HepG2 (cell line): ENCODE measurements around the gene ARHGEF11. TPM values are rescaled to one million over a fixed set of nuclear protein-coding genes. Genes with fewer than 3 reads are reported as not detected.

Source experiments
- ATAC-seq: fragments of 200-7000 bp; cut with Tn5 transposase; 3 replicates; pipeline ENCODE4 v1.9.1; 2020; ENCODE audit warnings: mild to moderate bottlenecking, moderate library complexity
- BruUV-seq: library from RNA; stranded (reverse); fragments of 400-500 nt; replicated peaks from 2 replicates; lab custom pipeline; 2021; lab: Mats Ljungman, UMichigan
- CTCF ChIA-PET: fragments of 300-600 bp; formaldehyde crosslinking; extraction: SDS; loops from one replicate; lab custom pipeline; 2021; ENCODE audit warnings: low total read pairs, inconsistent platforms, low intra/inter-chr PET ratio; lab: Yijun Ruan, JAX
- POLR2A ChIA-PET: fragments of 350-600 bp; sonication (Branson Sonifier 250); formaldehyde crosslinking; loops from one replicate; lab custom pipeline; 2020; ENCODE audit warnings: antibody characterized with exemption, inconsistent platforms; lab: Yijun Ruan, JAX
- DNase-seq: peaks from one replicate; pipeline ENCODE4 v3.0.0-alpha.2; 2015; ENCODE audit warnings: low spot score
- FAIRE-seq: peaks from 3 replicates; lab custom pipeline; 2011; peaks lifted over from hg19 to GRCh38; lab: Jason Lieb, UNC
- H2AFZ ChIP-seq: one replicate; pipeline ENCODE4 v1.6.1; 2011; ENCODE audit warnings: low read length, inconsistent platforms
- H3K27ac ChIP-seq: fragments of 300-600 bp; 3 replicates; pipeline ENCODE4 v1.8.0; 2011; ENCODE audit warnings: mixed run types, mild to moderate bottlenecking, mixed read lengths, low read length, inconsistent platforms; ENCODE audit not compliant: insufficient read depth; ENCODE audit errors: extremely low read length
- H3K27me3 ChIP-seq, 2 experiments: fragments of 200-600 bp in 1 of 2; 2 replicates in 1 of 2; 3 replicates in 1 of 2; pipeline versions ENCODE4 v1.6.0 to v1.8.0; 2011; ENCODE audit warnings: low read length in 2 of 2, mild to moderate bottlenecking in 2 of 2, moderate library complexity in 2 of 2, inconsistent platforms in 1 of 2; ENCODE audit not compliant: insufficient read depth in 2 of 2, control insufficient read depth in 1 of 2
- H3K36me3 ChIP-seq, 2 experiments: fragments of 200-600 bp in 1 of 2; replicated peaks in 1 of 2; 2 replicates in 1 of 2; 3 replicates in 1 of 2; pipeline versions ENCODE4 v1.5.1 to v1.8.0; 2011; ENCODE audit warnings: low read length in 2 of 2, inconsistent platforms in 1 of 2; ENCODE audit not compliant: insufficient read depth in 2 of 2, control insufficient read depth in 1 of 2
- H3K4me1 ChIP-seq: 2 replicates; pipeline ENCODE4 v1.5.1; 2012; ENCODE audit warnings: low read length, inconsistent platforms; ENCODE audit not compliant: insufficient read depth
- H3K4me2 ChIP-seq: 2 replicates; pipeline ENCODE4 v1.6.0; 2011; ENCODE audit warnings: low read depth, low read length, inconsistent platforms
- H3K4me3 ChIP-seq, 3 experiments: fragments of 200-600 bp in 1 of 3; sonication (generic), shearing (Covaris generic) in 1 of 3; replicated peaks in 1 of 3; 2 replicates each; pipeline ENCODE4 v1.5.1; 2011 to 2016; ENCODE audit warnings: low read length in 3 of 3, inconsistent platforms in 2 of 3, low read depth in 2 of 3, mild to moderate bottlenecking in 2 of 3, control low read depth in 1 of 3, mixed read lengths in 1 of 3; ENCODE audit not compliant: insufficient read depth in 1 of 3
- H3K79me2 ChIP-seq: one replicate; pipeline ENCODE4 v1.6.1; 2011; ENCODE audit warnings: low read length, inconsistent platforms; ENCODE audit not compliant: insufficient read depth
- H3K9ac ChIP-seq: 2 replicates; pipeline ENCODE4 v1.6.0; 2011; ENCODE audit warnings: mild to moderate bottlenecking, low read depth, low read length, inconsistent platforms; ENCODE audit not compliant: insufficient read depth
- H3K9me3 ChIP-seq: 2 replicates; pipeline ENCODE4 v1.5.1; 2012; ENCODE audit warnings: mild to moderate bottlenecking, low read length
- H4K20me1 ChIP-seq: 2 replicates; pipeline ENCODE4 v1.6.0; 2011; ENCODE audit warnings: inconsistent platforms, mild to moderate bottlenecking, low read length, moderate library complexity; ENCODE audit not compliant: insufficient read depth
- ADNP ChIP-seq: sonication (generic); formaldehyde crosslinking; IDR thresholded peaks from 2 replicates; pipeline ENCODE4 v1.4.0; 2020; ENCODE audit warnings: missing genetic modification reagents
- AHR ChIP-seq: IDR thresholded peaks from 2 replicates; pipeline ENCODE4 v1.6.1; 2018; ENCODE audit warnings: missing genetic modification reagents, missing compliant biosample characterization
- CCDC6 ChIP-seq: sonication (generic); formaldehyde crosslinking; IDR thresholded peaks from 2 replicates; pipeline ENCODE4 v1.8.1; 2022; ENCODE audit warnings: mild to moderate bottlenecking, missing genetic modification reagents, moderate library complexity
- CEBPG ChIP-seq: IDR thresholded peaks from 2 replicates; pipeline ENCODE4 v1.6.1; 2016
- FOXA3 ChIP-seq: IDR thresholded peaks from 2 replicates; pipeline ENCODE4 v1.6.1; 2016; ENCODE audit warnings: missing genetic modification reagents, missing compliant biosample characterization
- GABPB1 ChIP-seq: IDR thresholded peaks from 2 replicates; pipeline ENCODE4 v1.6.1; 2016; ENCODE audit warnings: mild to moderate bottlenecking, missing genetic modification reagents, moderate library complexity, missing compliant biosample characterization
- HDAC2 ChIP-seq: sonication (generic); formaldehyde crosslinking; IDR thresholded peaks from 2 replicates; pipeline ENCODE4 v1.4.0; 2020; ENCODE audit warnings: missing genetic modification reagents
- IRF2 ChIP-seq: IDR thresholded peaks from 2 replicates; pipeline ENCODE4 v1.6.1; 2018; ENCODE audit warnings: missing genetic modification reagents, missing compliant biosample characterization
- KLF15 ChIP-seq: sonication (generic); formaldehyde crosslinking; IDR thresholded peaks from 2 replicates; pipeline ENCODE4 v1.8.1; 2023; ENCODE audit warnings: borderline replicate concordance, mild to moderate bottlenecking, inconsistent platforms, missing genetic modification reagents, mixed read lengths
- MAZ ChIP-seq, 2 experiments: sonication (generic) in 1 of 2; formaldehyde crosslinking in 1 of 2; IDR thresholded peaks; 2 replicates each; pipeline versions ENCODE4 v1.5.0 to v1.6.1; 2012 to 2020; ENCODE audit warnings: low read depth in 2 of 2, mild to moderate bottlenecking in 2 of 2, borderline replicate concordance in 1 of 2, improper control_type of control experiment in 1 of 2, low read length in 1 of 2, missing genetic modification reagents in 1 of 2, moderate library complexity in 1 of 2
- NFE2L2 ChIP-seq: fragments of 150-350 bp; IDR thresholded peaks from 2 replicates; pipeline ENCODE4 v1.6.1; 2014; ENCODE audit warnings: low read length
- ONECUT2 ChIP-seq: sonication (generic); formaldehyde crosslinking; IDR thresholded peaks from 2 replicates; pipeline ENCODE4 v1.4.0; 2020; ENCODE audit warnings: missing genetic modification reagents
- RFX1 ChIP-seq: fragments of 450-650 bp; IDR thresholded peaks from 2 replicates; pipeline ENCODE4 v1.6.1; 2017
- RXRA ChIP-seq: sonication (generic); formaldehyde crosslinking; IDR thresholded peaks from 2 replicates; pipeline ENCODE4 v1.5.1; 2020; ENCODE audit warnings: missing genetic modification reagents
- RXRB ChIP-seq: IDR thresholded peaks from 2 replicates; pipeline ENCODE4 v1.6.1; 2016; ENCODE audit warnings: borderline replicate concordance, missing genetic modification reagents, missing compliant biosample characterization
- SATB2 ChIP-seq: sonication (generic); formaldehyde crosslinking; IDR thresholded peaks from 2 replicates; pipeline ENCODE4 v1.5.0; 2020; ENCODE audit warnings: missing genetic modification reagents
- TBP ChIP-seq: sonication (generic); formaldehyde crosslinking; IDR thresholded peaks from 2 replicates; pipeline ENCODE4 v1.5.0; 2020; ENCODE audit warnings: missing genetic modification reagents
- XRCC5 ChIP-seq: fragments of 200-400 bp; formaldehyde crosslinking; optimal IDR thresholded peaks from 2 replicates; pipeline ENCODE3; 2017; ENCODE audit warnings: mild to moderate bottlenecking, low read length
- ZNF230 ChIP-seq: sonication (generic); formaldehyde crosslinking; IDR thresholded peaks from 2 replicates; pipeline ENCODE4 v1.4.0; 2020; ENCODE audit warnings: mild to moderate bottlenecking, missing genetic modification reagents
- ZNF275 ChIP-seq: sonication (generic); formaldehyde crosslinking; IDR thresholded peaks from 2 replicates; pipeline ENCODE4 v1.8.0; 2022; ENCODE audit warnings: missing genetic modification reagents, mild to moderate bottlenecking, inconsistent platforms, borderline replicate concordance
- ZNF564 ChIP-seq: sonication (generic); formaldehyde crosslinking; IDR thresholded peaks from 2 replicates; pipeline ENCODE4 v1.8.1; 2023; ENCODE audit warnings: mild to moderate bottlenecking, missing genetic modification reagents
- ZNF589 ChIP-seq: sonication (generic); formaldehyde crosslinking; conservative IDR thresholded peaks from 2 replicates; pipeline ENCODE4 v1.8.0; 2022; ENCODE audit warnings: mild to moderate bottlenecking, moderate library complexity, missing genetic modification reagents
- ZNF614 ChIP-seq: IDR thresholded peaks from 2 replicates; pipeline ENCODE4 v1.6.1; 2018; ENCODE audit warnings: missing biosample characterization, missing genetic modification reagents, inconsistent platforms, borderline replicate concordance
- ZNF747 ChIP-seq: sonication (generic); formaldehyde crosslinking; IDR thresholded peaks from 2 replicates; pipeline ENCODE4 v1.8.1; 2023; ENCODE audit warnings: missing genetic modification reagents, mild to moderate bottlenecking, borderline replicate concordance
- WGBS: methylation state at CpG from one replicate; pipeline ENCODE4 v1.1.6; 2017; ENCODE audit warnings: low lambda C conversion rate; 5-methylcytosine and 5-hydroxymethylcytosine counted together
- in situ Hi-C: cut with HindIII; loops from 2 replicates; pipeline ENCODE4 v1.10.0; 2017; ENCODE audit warnings: low pct_unique_long_range_greater_than_20kb; ENCODE audit not compliant: extremely low pct_ligation_motif_present
- intact Hi-C: fragments of 100-400 bp; cut with micrococcal nuclease; formaldehyde crosslinking; loops from one replicate; pipeline ENCODE4 v1.10.0; 2022; ENCODE audit not compliant: unreplicated experiment
- polyA plus RNA-seq, 8 experiments: library from polyadenylated mRNA; depleted of rRNA in 3 of 8; stranded (reverse) in 7 of 8; unstranded in 1 of 8; fragments of >200 nt; fragmentation: Illumina TruSeq in 4 of 8; extraction: Trizol in 4 of 8; gene quantifications; 2 replicates each; pipeline versions ENCODE4 v1.2.1 to v1.2.3, GENCODE V29; 2011 to 2016; ENCODE audit warnings: low read depth in 4 of 8, missing spikeins in 1 of 8, mixed read lengths in 1 of 8; ENCODE audit not compliant: insufficient read depth in 1 of 8
- total RNA-seq, 5 experiments: library from RNA; depleted of rRNA; stranded (reverse); fragments of >200 nt; fragmentation: Illumina TruSeq; extraction: Trizol; gene quantifications; 2 replicates each; pipeline ENCODE4 v1.2.3, GENCODE V29; 2016; ENCODE audit warnings: low read depth in 1 of 5
- TF ChIP-seq, protein P1 (sequence below): sonication (generic); formaldehyde crosslinking; IDR thresholded peaks from 2 replicates; pipeline ENCODE4 v1.4.0; 2020; ENCODE audit warnings: mild to moderate bottlenecking, missing genetic modification reagents

The ARHGEF11 gene
- total and polyA plus RNA-seq, 2 of the 13 experiments (the other 11 are each of a cell fraction or from before 2014, with no cell fraction given) = 16.5 to 21.2 TPM

GRCh38 chr1:157073944-157074685 is 28.6 kb upstream of the ARHGEF11 start:
- in situ Hi-C loops = no loop called here
- no peaks in the 10 kb centered on the region for H3K9me3 ChIP-seq
- peak overlapping the region; percentile 49 to 71 (median 54); a peak in 5 of 6 replicates for H3K4me3 ChIP-seq
- intact Hi-C loops = loop anchor here (1.0 to 5.0 kb wide), 3 partner anchors 15 to 164 kb away; no protein-coding TSS in a partner anchor
- peak overlapping the region; percentile 86 for H2AFZ ChIP-seq
- peak overlapping the region; percentile 26; the same call in 1 of the 2 replicates for H3K9ac ChIP-seq
- peak overlapping the region; percentile 90 for H3K4me2 ChIP-seq
- H4K20me1 ChIP-seq = no peaks in the 10 kb centered on the region
- ChIA-PET POLR2A (interaction anchor here (1.0 kb wide), 1 partner anchor 39 kb away, joined by 3 read pairs; no protein-coding TSS in a partner anchor), CTCF (interaction anchor here (1.3 kb wide), 1 partner anchor 182 kb away, joined by 3 read pairs; no protein-coding TSS in a partner anchor)
- no TSS peak for BruUV-seq
- FAIRE-seq (no peak), ATAC-seq (peak; percentile 89), DNase-seq (peak; percentile 73)
- no peaks in the 10 kb centered on the region for H3K36me3 ChIP-seq
- H3K79me2 ChIP-seq = no peaks in the 10 kb centered on the region
- peaks cover 0 to 8% of the 10 kb centered on the region in 2 experiments; a peak in 1 of 5 replicates for H3K27me3 ChIP-seq
- H3K27ac ChIP-seq = no peak overlapping the region
- no peaks in the 10 kb centered on the region for H3K4me1 ChIP-seq
- WGBS = 3% methylated on average over 19 of the region's 35 CpGs
- TF ChIP-seq FOXA3 (0 out of 2 replicates have a peak, but pooled peaks have one; percentile 12), CEBPG (CRISPR knock-in tag) (0 out of 2 replicates have a peak, but pooled peaks have one; percentile 10), ZNF230 (CRISPR knock-in tag) (0 out of 2 replicates have a peak, but pooled peaks have one; percentile 46), ONECUT2 (CRISPR knock-in tag) (no peak), TBP (CRISPR knock-in tag) (no peak), ZNF589 (no peak), ZNF564 (CRISPR knock-in tag) (no peak), CCDC6 (CRISPR knock-in tag) (no peak), HDAC2 (0 out of 2 replicates have a peak, but pooled peaks have one; percentile 26), IRF2 (CRISPR knock-in tag) (peak; percentile 56; the same call in 1 of the 2 replicates), AHR (CRISPR knock-in tag) (peak; percentile 38; the same call in 1 of the 2 replicates), ZNF614 (CRISPR knock-in tag) (peak; percentile 62; the same call in 1 of the 2 replicates), MAZ (IDR thresholded peaks at IDR 0.05; ENCODE audit: borderline replicate concordance, low read depth, low read length) (no peak), MAZ (CRISPR knock-in tag; IDR thresholded peaks at IDR 0.05; ENCODE audit: low read depth) (0 out of 2 replicates have a peak, but pooled peaks have one; percentile 53), NFE2L2 (no peak), ZNF275 (CRISPR knock-in tag) (no peak), RXRA (peak; percentile 58; the same call in 1 of the 2 replicates), SATB2 (CRISPR knock-in tag) (no peak), ADNP (CRISPR knock-in tag) (no peak), RXRB (CRISPR knock-in tag) (0 out of 2 replicates have a peak, but pooled peaks have one; percentile 18), GABPB1 (CRISPR knock-in tag) (peak; percentile 32; the same call in 1 of the 2 replicates), ZNF747 (0 out of 2 replicates have a peak, but pooled peaks have one; percentile 39), RFX1 (no peak), XRCC5 (no peak), KLF15 (no peak)
- TF ChIP-seq, protein P1, sequence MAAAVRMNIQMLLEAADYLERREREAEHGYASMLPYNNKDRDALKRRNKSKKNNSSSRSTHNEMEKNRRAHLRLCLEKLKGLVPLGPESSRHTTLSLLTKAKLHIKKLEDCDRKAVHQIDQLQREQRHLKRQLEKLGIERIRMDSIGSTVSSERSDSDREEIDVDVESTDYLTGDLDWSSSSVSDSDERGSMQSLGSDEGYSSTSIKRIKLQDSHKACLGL (CRISPR knock-in tag) = no peak
